ENCODE measurements around the gene PRKCG.
A peak's percentile ranks its signal among the peaks of the same experiment; 100 is the strongest.

PRKCG gene

DNA sequence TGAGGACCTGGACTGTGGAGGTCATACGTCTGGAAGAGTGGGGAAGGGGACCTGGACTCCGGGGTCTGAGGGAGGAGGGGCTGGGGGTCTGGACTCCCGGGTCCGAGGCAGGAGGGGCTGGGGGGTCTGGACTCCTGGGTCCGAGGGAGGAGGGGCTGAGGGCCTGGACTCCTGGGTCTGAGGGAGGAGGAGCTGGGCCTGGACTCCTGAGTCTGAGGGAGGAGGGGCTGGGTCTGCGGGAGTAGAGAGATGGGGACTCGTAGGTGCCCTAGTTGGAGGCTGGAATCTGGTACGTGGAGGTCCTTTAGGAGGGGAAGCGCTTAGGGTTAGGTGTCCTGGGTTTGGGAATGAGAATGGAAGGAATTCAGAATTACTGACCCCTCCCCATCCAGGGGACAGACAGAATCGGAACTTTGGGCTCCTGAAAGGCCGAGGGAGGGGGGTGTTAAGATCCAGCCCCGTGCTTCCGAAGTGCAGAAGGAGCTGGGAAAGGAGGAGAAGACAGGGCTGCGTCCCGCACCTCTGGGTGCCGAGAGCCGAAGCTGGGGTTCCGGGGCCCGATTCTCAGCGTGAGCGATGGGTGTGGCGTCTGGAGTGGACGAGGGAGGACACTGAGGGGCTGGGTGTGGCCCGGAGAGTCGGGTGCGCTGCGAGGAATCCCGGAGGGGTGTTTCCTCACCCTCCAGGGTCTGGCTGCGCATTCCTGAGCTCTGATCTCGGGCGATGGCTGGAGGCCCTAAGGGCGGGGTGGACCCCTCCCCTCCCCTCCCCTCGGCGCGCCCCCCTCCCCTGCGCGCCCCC is 13.7 kb upstream of the PRKCG start:
- TF ChIP-seq ZNF274 (IDR thresholded peaks at IDR 0.05; ENCODE audit: low read depth, low read length) = no peak
- peak overlapping the region; percentile 62 for H3K4me3 ChIP-seq (ENCODE audit: low read length)

DNA sequence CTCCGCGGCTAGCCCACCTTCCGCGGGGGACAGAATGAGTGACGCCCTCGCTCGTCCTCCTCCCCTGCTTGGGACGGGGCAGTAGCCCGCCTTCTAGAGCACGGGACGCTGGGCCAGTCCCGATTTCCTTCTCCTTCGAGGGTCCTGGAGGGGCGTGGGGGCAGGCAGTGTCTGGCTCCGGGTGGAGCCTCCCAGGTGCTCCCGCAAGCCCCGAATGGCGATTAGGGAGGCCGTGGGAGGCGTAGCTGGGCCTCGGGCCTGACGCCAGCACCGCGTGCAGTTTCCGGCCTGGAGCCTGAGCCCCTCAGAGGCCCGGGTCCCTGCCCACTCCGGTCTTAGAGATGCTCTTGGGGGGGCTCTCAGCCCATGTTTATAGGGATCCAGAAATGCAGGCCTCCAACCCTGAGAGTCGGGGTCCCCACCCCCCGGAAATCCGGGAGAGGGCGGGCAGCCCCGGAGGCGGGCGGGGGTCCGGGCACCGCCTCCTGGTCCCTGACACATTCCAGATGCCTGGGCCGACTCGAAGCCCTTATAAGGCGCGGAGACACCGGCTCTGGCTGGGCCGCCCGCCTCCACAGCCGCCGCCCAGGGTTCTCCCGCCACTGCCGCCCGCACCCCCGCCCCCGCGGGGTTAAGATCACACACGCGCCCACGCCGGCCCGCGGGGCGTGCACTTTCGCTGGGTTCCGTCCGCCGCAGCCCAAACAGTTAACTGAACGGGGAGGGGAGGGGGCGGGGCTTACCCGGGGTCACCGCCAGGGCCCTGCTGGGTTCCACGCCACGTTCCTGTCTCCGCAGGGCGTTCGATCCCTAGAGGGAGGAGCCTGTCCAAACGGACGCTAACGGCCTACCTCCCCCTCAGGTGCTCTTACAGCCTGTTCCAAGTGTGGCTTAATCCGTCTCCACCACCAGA is 12.8 kb upstream of the PRKCG start:
- TF ChIP-seq ZNF274 (IDR thresholded peaks at IDR 0.05; ENCODE audit: low read depth, low read length) = no peak
- peak overlapping the region; percentile 62 for H3K4me3 ChIP-seq (ENCODE audit: low read length)

DNA sequence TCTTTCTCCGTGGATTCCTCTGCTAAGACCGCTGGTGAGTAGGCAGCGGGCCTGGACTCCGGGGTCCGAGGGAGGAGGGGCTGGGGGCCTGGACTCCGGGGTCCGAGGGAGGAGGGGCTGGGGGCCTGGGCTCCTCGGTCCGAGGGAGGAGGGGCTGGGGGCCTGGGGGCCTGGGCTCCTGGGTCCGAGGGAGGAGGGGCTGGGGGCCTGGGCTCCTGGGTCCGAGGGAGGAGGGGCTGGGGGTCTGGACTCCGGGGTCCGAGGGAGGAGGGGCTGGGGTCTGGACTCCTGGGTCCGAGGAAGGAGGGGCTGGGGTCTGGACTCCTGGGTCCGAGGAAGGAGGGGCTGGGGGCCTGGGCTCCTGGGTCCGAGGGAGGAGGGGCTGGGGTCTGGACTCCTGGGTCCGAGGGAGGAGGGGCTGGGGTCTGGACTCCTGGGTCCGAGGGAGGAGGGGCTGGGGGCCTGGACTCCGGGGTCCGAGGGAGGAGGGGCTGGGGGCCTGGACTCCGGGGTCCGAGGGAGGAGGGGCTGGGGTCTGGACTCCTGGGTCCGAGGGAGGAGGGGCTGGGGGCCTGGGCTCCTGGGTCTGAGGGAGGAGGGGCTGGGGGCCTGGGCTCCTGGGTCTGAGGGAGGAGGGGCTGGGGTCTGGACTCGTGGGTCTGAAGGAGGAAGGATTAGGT is 12.1 kb upstream of the PRKCG start:
- H3K4me3 ChIP-seq (ENCODE audit: low read length) = peak overlapping the region; percentile 62

DNA sequence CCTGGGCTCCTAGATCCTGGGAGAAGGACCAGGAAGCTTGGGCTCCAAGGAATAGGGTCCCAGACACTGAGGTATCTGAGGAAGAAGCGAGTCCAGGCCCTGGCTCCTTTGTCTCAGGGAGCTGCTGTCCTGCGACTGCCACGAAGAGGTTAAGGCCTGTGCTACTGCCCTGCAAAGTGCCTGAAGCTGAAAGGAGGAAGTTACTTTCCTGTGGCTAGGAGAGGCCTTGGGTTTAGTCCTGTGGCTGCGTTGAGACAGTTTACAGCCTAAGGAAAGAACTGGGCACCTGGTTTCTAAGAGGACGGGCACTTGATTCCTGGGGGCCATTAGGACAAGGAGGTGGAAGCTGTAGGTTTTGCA is 11.5 kb upstream of the PRKCG start:
- peak overlapping the region; percentile 30; the same call in 1 of the 2 replicates for H3K4me3 ChIP-seq (ENCODE audit: low read length)
- TF ChIP-seq ZNF274 (IDR thresholded peaks at IDR 0.05; ENCODE audit: low read depth, low read length) = no peak

DNA sequence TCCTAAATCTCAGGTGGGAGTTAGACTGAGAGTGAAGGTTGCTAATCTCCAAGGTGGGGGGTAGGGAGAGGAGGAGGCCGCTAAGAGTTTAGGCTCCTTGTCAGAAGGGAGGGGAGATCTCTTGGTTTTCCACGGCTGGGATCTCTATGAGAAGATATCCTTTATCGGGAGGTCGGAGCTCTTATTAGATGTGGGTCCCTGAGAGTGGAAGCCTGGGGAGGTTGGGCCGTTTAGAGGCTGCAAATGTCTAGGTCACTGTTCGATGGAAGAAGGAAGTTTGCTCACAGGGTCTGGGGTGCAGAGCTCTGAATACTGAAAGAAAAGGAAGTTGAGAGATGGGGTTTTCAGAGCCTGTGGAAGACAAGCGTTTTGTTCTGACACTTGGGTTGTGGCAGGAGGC is 10.5 kb upstream of the PRKCG start:
- H3K4me3 ChIP-seq (ENCODE audit: low read length) = no peak overlapping the region
- no peak for TF ChIP-seq ZNF274 (IDR thresholded peaks at IDR 0.05; ENCODE audit: low read depth, low read length)

DNA sequence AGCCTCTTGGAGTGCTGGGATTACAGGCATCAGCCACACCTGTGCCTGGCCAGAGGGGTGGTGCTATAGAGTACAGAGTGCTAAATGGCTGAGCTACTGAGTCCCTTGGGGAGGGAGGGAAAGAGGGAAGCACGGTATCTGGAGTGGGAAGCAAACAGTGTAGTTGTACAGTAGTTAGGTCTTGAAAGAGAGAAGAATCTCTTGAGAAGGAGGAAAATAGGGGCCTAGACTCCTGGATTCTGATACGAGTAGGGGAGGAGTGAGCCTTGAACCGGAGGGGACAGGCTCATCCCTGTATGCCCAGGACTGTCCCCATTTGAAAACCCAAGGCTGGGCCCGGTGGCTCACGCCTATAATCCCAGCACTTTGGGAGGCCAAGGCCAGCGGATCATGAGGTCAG is 9.2 kb upstream of the PRKCG start:
- TF ChIP-seq ZNF274 (IDR thresholded peaks at IDR 0.05; ENCODE audit: low read depth, low read length) = no peak
- H3K4me3 ChIP-seq (ENCODE audit: low read length) = no peak overlapping the region

DNA sequence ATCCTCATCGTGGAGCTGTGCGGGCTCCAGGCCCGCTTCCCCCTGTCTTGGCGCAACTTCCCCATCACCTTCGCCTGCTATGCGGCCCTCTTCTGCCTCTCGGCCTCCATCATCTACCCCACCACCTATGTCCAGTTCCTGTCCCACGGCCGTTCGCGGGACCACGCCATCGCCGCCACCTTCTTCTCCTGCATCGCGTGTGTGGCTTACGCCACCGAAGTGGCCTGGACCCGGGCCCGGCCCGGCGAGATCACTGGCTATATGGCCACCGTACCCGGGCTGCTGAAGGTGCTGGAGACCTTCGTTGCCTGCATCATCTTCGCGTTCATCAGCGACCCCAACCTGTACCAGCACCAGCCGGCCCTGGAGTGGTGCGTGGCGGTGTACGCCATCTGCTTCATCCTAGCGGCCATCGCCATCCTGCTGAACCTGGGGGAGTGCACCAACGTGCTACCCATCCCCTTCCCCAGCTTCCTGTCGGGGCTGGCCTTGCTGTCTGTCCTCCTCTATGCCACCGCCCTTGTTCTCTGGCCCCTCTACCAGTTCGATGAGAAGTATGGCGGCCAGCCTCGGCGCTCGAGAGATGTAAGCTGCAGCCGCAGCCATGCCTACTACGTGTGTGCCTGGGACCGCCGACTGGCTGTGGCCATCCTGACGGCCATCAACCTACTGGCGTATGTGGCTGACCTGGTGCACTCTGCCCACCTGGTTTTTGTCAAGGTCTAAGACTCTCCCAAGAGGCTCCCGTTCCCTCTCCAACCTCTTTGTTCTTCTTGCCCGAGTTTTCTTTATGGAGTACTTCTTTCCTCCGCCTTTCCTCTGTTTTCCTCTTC is 8.0 kb upstream of the PRKCG start:
- H3K4me3 ChIP-seq (ENCODE audit: low read length) = no peak overlapping the region
- TF ChIP-seq ZNF274 (IDR thresholded peaks at IDR 0.05; ENCODE audit: low read depth, low read length) = no peak

DNA sequence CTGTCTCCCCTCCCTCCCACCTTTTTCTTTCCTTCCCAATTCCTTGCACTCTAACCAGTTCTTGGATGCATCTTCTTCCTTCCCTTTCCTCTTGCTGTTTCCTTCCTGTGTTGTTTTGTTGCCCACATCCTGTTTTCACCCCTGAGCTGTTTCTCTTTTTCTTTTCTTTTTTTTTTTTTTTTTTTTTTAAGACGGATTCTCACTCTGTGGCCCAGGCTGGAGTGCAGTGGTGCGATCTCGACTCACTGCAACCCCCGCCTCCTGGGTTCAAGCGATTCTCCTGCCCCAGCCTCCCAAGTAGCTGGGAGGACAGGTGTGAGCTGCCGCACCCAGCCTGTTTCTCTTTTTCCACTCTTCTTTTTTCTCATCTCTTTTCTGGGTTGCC is 7.4 kb upstream of the PRKCG start:
- H3K4me3 ChIP-seq (ENCODE audit: low read length) = no peak overlapping the region
- no peak for TF ChIP-seq ZNF274 (IDR thresholded peaks at IDR 0.05; ENCODE audit: low read depth, low read length)

DNA sequence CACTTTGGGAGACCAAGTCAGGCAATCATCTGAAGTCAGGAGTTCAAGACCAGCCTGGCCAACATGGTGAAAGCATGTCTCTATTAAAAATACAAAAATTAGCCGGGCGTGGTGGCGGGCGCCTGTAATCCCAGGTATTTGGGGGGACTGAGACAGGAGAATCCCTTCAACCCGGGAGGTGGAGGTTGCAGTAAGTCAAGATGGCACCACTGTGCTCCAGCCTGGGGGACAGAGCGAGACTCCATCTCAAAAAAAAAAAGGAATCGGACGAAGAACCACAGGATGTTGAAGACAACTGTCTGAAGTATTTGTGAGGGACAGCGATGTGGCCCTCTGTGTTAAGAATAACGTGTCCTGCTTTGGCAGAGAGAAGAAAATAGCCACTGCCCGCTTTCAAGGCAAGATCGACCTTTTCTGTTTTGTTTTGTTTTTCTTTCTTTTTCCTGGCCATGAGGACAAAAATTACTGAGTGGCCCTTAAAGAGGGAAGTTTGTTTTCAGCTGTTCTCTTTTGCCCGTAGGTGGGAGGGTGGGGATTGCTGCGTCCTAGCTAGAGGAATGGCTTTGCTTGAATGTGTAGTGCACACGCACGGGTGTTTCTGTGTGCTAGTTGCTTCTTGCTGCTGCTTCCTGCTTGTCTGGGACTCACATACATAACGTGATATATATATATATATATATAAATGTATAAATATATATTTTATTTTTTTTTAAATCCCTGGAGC is 6.2 kb upstream of the PRKCG start:
- TF ChIP-seq ZNF274 (IDR thresholded peaks at IDR 0.05; ENCODE audit: low read depth, low read length) = no peak
- H3K4me3 ChIP-seq (ENCODE audit: low read length) = no peak overlapping the region

DNA sequence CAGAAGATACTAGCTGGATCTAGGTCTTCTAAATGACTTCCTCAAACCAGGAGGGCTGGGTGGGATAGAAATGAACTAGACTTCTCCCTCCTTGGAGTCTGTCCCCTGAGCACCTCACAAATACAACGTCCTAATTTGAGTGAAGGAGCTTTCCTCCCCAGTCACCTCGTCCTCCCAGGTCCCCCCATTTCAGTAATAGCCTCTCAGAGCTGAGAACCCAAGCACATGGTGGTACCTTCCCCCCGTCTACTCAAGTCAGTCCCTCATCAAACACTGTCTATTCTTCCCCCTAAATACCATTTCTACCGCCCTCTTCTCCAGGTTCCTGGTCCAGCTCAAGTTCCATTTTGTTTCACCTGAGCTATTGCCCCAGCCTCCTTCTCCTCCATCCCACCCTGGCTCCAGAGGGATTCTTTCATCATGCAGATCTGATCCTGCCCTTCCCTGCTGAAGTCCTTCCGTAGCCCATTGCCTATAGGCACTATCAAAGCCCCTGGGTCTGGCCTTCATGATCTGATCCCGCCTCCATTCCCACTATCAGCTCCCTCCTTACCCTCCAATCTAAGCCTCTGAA is 5.3 kb upstream of the PRKCG start:
- no peak overlapping the region for H3K4me3 ChIP-seq (ENCODE audit: low read length)
- no peak for TF ChIP-seq ZNF274 (IDR thresholded peaks at IDR 0.05; ENCODE audit: low read depth, low read length)

DNA sequence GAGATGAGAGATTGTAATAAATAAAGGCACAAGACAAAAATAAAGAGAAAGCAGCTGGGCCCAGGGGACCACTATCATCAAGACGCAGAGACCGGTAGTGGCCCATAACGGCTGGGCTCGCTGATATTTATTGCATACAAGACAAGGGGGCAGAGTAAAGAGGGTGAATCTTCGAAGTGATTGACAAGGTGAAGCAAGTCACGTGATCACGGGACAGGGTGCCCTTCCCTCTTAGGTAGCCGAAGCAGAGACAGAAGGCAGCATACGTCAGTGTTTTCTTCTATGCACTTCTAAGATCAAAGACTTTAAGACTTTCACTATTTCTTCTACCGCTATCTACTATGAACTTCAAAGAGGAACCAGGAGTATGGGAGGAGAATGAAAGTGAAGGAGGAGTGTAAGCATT is 4.6 kb upstream of the PRKCG start:
- no peak for TF ChIP-seq ZNF274 (IDR thresholded peaks at IDR 0.05; ENCODE audit: low read depth, low read length)
- no peak overlapping the region; the same call in 1 of the 2 replicates for H3K4me3 ChIP-seq (ENCODE audit: low read length)

DNA sequence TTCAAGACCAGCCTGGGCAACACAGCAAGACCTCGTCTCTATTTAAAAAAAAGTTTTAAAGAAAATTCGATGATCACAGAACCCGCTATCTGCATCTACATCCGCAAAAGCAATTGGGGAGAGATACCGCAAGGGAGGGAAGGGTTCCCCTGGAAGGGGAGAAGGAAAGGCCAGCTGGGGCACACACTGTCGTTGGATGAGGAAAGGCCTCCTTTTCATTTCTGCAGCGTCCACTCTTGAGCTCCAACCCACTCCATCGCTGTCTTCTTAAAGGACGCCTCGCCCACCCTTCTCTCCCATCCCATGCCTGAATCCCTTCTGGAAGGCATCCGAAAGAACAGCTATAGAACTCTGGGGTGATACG is 3.2 kb upstream of the PRKCG start:
- TF ChIP-seq ZNF274 (IDR thresholded peaks at IDR 0.05; ENCODE audit: low read depth, low read length) = no peak
- H3K4me3 ChIP-seq (ENCODE audit: low read length) = peak overlapping the region; percentile 57
